SK-N-SH treated with all-trans-retinoic acid at 6 μM for 48 hours (cell line): Measurements from ENCODE around the gene RPP25L.

Experiments
- ATAC-seq: fragments of 200-7000 bp; cut with Tn5 transposase; 3 replicates; pipeline ENCODE4 v1.9.1; 2020; ENCODE audit warnings: mild to moderate bottlenecking, moderate library complexity
- ARNTL ChIP-seq: fragments of 450-650 bp; formaldehyde crosslinking; IDR thresholded peaks from 2 replicates; pipeline ENCODE4 v1.5.0; 2020; ENCODE audit warnings: low read depth, mild to moderate bottlenecking, moderate library complexity, borderline replicate concordance
- BACH2 ChIP-seq: fragments of 250-450 bp; sonication (Bioruptor Pico); IDR thresholded peaks from 2 replicates; pipeline ENCODE4 v1.9.0; 2021; ENCODE audit warnings: mild to moderate bottlenecking, borderline replicate concordance
- CREB5 ChIP-seq: fragments of 250-450 bp; sonication (Bioruptor Pico); IDR thresholded peaks from 2 replicates; pipeline ENCODE4 v1.5.1; 2020; ENCODE audit warnings: low read depth, mild to moderate bottlenecking, moderate library complexity
- CSDC2 ChIP-seq: fragments of 250-450 bp; sonication (Bioruptor Pico); IDR thresholded peaks from 2 replicates; pipeline ENCODE4 v1.5.0; 2020; ENCODE audit warnings: mild to moderate bottlenecking, moderate library complexity
- CSRNP3 ChIP-seq: fragments of 250-450 bp; sonication (Bioruptor Pico); IDR thresholded peaks from 2 replicates; pipeline ENCODE4 v1.5.1; 2021; ENCODE audit warnings: mild to moderate bottlenecking, moderate library complexity
- ESRRG ChIP-seq: fragments of 250-450 bp; sonication (Bioruptor Pico); IDR thresholded peaks from 2 replicates; pipeline ENCODE4 v1.6.1; 2021; ENCODE audit warnings: mild to moderate bottlenecking
- GLIS3 ChIP-seq: fragments of 250-450 bp; sonication (Bioruptor Pico); IDR thresholded peaks from 2 replicates; pipeline ENCODE4 v1.5.0; 2020; ENCODE audit warnings: mild to moderate bottlenecking, moderate library complexity
- ISL1 ChIP-seq: fragments of 250-450 bp; sonication (Bioruptor Pico); IDR thresholded peaks from 2 replicates; pipeline ENCODE4 v2.1.2; 2022; ENCODE audit warnings: mild to moderate bottlenecking, moderate library complexity
- OSR1 ChIP-seq: fragments of 250-450 bp; sonication (Bioruptor Pico); IDR thresholded peaks from 2 replicates; pipeline ENCODE4 v1.8.0; 2022; ENCODE audit warnings: moderate library complexity, mild to moderate bottlenecking, inconsistent platforms
- PATZ1 ChIP-seq: fragments of 250-450 bp; sonication (Bioruptor Pico); IDR thresholded peaks from 2 replicates; pipeline ENCODE4 v1.8.0; 2020; ENCODE audit warnings: mild to moderate bottlenecking, moderate library complexity, borderline replicate concordance
- POU6F1 ChIP-seq: fragments of 250-450 bp; sonication (Bioruptor Pico); IDR thresholded peaks from 2 replicates; pipeline ENCODE4 v1.8.0; 2021; ENCODE audit warnings: low read depth, mild to moderate bottlenecking, moderate library complexity, borderline replicate concordance
- PPARA ChIP-seq: fragments of 250-450 bp; sonication (Bioruptor Pico); IDR thresholded peaks from 2 replicates; pipeline ENCODE4 v1.5.0; 2020; ENCODE audit warnings: mild to moderate bottlenecking, borderline replicate concordance
- SNAI2 ChIP-seq: fragments of 250-450 bp; sonication (Bioruptor Pico); IDR thresholded peaks from 2 replicates; pipeline ENCODE4 v1.5.0; 2020; ENCODE audit warnings: mild to moderate bottlenecking, moderate library complexity
- TCF4 ChIP-seq: fragments of 250-450 bp; sonication (Bioruptor Pico); IDR thresholded peaks from 2 replicates; pipeline ENCODE4 v1.8.0; 2021; ENCODE audit warnings: mild to moderate bottlenecking, moderate library complexity, borderline replicate concordance
- TOX ChIP-seq: fragments of 250-450 bp; sonication (Bioruptor Pico); IDR thresholded peaks from 2 replicates; pipeline ENCODE4 v1.8.0; 2021; ENCODE audit warnings: mild to moderate bottlenecking, moderate library complexity, borderline replicate concordance
- TSHZ2 ChIP-seq: fragments of 250-450 bp; sonication (Bioruptor Pico); IDR thresholded peaks from 2 replicates; pipeline ENCODE4 v1.5.0; 2020; ENCODE audit warnings: mild to moderate bottlenecking, moderate library complexity
- ZC3H10 ChIP-seq: fragments of 250-450 bp; sonication (Bioruptor Pico); IDR thresholded peaks from 2 replicates; pipeline ENCODE4 v1.5.1; 2021; ENCODE audit warnings: mild to moderate bottlenecking, moderate library complexity
- ZFP3 ChIP-seq: fragments of 250-450 bp; sonication (Bioruptor Pico); IDR thresholded peaks from 2 replicates; pipeline ENCODE4 v1.5.0; 2020; ENCODE audit warnings: mild to moderate bottlenecking, moderate library complexity
- ZFP30 ChIP-seq: fragments of 450-650 bp; formaldehyde crosslinking; IDR thresholded peaks from 2 replicates; pipeline ENCODE4 v1.5.0; 2022; ENCODE audit warnings: mild to moderate bottlenecking, moderate library complexity
- ZNF565 ChIP-seq: fragments of 450-650 bp; formaldehyde crosslinking; conservative IDR thresholded peaks from 2 replicates; pipeline ENCODE4 v1.5.0; 2020; ENCODE audit warnings: low read depth, mild to moderate bottlenecking, moderate library complexity
- ZNF70 ChIP-seq: fragments of 450-650 bp; formaldehyde crosslinking; IDR thresholded peaks from 2 replicates; pipeline ENCODE4 v1.5.0; 2020; ENCODE audit warnings: mild to moderate bottlenecking, moderate library complexity
- ZNF8 ChIP-seq: fragments of 450-650 bp; formaldehyde crosslinking; IDR thresholded peaks from 2 replicates; pipeline ENCODE4 v1.5.0; 2020; ENCODE audit warnings: mild to moderate bottlenecking, moderate library complexity

Gene RPP25L

GRCh38 chr9:34571481-34571810 is 40.5 kb downstream of the RPP25L start:
- no peak for ATAC-seq
- TF ChIP-seq TOX (no peak), SNAI2 (CRISPR knock-in tag) (no peak), PATZ1 (no peak), POU6F1 (no peak), GLIS3 (CRISPR knock-in tag) (no peak), BACH2 (CRISPR knock-in tag) (no peak), CSDC2 (no peak), ZNF70 (CRISPR knock-in tag) (no peak), PPARA (CRISPR knock-in tag) (no peak), ZFP3 (no peak), ZNF565 (CRISPR knock-in tag) (no peak), TSHZ2 (CRISPR knock-in tag) (no peak), ZNF8 (CRISPR knock-in tag) (no peak), OSR1 (no peak), ARNTL (CRISPR knock-in tag) (no peak), ZC3H10 (CRISPR knock-in tag) (no peak), CSRNP3 (CRISPR knock-in tag) (no peak), TCF4 (no peak), ISL1 (CRISPR knock-in tag) (no peak), ESRRG (CRISPR knock-in tag) (no peak)
- TF ChIP-seq, all 23 proteins: peak for 0

GRCh38 chr9:34570809-34571480 is 41.0 kb downstream of the RPP25L start:
- ATAC-seq: peak; percentile 8; the same call in 2 of the 3 replicates
- TF ChIP-seq SNAI2 (CRISPR knock-in tag): no peak
- TF ChIP-seq CSDC2: no peak
- no peak for TF ChIP-seq ZFP30 (CRISPR knock-in tag)

- ATAC-seq: peak; percentile 31
- TF ChIP-seq TSHZ2 (CRISPR knock-in tag) (peak; percentile 32; the same call in 1 of the 2 replicates), TCF4 (peak; percentile 62; the same call in 1 of the 2 replicates), GLIS3 (CRISPR knock-in tag) (no peak), CREB5 (no peak), TOX (no peak)
These were observed 41.5 kb downstream of the RPP25L start for GRCh38 chr9:34570376-34570775.
